Esophagus squamous epithelium (tissue), 4 donors: ENCODE measurements around the gene AP1G1.

ENCODE experiments used
- POLR2A ChIP-seq, 4 donors: fragments of 450-650 bp; IDR thresholded peaks; one replicate each; pipeline ENCODE4 v1.6.1; 2017; ENCODE audit warnings: antibody characterized with exemption in 4 of 4, mild to moderate bottlenecking in 4 of 4, moderate library complexity in 3 of 4
- TF ChIP-seq, protein P1 (sequence below), 6 experiments: fragments of 450-650 bp in 4 of 6; fragments of 200-600 bp in 2 of 6; sonication (generic) in 2 of 6; IDR thresholded peaks; one replicate each; pipeline ENCODE4 v1.5.1; 2016 to 2019; ENCODE audit warnings: antibody characterized with exemption in 6 of 6, mild to moderate bottlenecking in 4 of 6, moderate library complexity in 4 of 6

DNA sequence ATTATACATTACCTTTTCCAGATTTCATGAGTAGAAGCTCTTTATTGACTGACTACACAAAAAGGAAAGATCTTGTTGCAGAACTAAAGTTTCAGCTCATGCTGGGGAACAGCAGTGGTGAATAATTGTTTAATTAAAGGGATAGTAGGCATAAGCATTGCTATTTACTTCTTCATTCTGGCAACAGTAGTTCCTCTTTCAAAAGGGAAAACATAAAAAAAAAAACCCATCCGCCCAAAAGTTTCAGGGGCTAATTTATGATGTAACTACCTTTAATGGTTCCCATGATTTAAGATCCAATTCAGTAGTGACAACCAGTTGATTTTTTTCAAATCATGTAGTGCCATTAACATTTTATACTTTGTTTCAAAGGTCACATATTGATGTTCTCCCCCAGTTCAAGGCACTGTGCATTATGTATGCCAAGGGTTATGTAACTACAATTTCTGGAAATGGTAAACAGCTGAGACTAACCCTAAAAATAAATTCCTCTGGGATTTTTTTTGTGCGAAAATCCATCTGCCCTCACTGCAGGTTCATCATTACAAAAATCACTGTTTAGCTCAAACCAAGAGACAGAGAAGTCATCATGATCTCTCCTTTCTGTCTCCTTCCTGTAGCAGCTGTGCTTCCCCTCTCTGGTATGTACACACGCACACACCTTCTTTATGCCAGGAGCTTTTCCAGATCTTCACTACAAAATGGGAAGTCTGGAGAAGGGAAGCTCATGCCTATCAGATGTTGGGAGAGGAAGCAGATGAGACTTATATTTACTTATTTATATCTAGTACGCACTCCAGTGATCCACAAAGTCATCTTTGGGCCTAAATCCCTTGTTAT, 81.9 kb downstream of the AP1G1 start:
- TF ChIP-seq, protein P1, sequence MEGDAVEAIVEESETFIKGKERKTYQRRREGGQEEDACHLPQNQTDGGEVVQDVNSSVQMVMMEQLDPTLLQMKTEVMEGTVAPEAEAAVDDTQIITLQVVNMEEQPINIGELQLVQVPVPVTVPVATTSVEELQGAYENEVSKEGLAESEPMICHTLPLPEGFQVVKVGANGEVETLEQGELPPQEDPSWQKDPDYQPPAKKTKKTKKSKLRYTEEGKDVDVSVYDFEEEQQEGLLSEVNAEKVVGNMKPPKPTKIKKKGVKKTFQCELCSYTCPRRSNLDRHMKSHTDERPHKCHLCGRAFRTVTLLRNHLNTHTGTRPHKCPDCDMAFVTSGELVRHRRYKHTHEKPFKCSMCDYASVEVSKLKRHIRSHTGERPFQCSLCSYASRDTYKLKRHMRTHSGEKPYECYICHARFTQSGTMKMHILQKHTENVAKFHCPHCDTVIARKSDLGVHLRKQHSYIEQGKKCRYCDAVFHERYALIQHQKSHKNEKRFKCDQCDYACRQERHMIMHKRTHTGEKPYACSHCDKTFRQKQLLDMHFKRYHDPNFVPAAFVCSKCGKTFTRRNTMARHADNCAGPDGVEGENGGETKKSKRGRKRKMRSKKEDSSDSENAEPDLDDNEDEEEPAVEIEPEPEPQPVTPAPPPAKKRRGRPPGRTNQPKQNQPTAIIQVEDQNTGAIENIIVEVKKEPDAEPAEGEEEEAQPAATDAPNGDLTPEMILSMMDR (IDR thresholded peaks at IDR 0.05), result no peak
- TF ChIP-seq POLR2A (IDR thresholded peaks at IDR 0.05), result no peak
